HG03139 (cell line): ENCODE measurements around the gene HINT1.
"Not testable (repeated sequence)": the region's sequence is repeated elsewhere in the genome, so short reads cannot be mapped to it uniquely, and the experiment has no call there.

Experiments used
- ATAC-seq: cut with Tn5 transposase; IDR thresholded peaks from one replicate; pipeline ENCODE4 v1.9.1; 2021; ENCODE audit not compliant: unreplicated experiment

HINT1 gene

DNA sequence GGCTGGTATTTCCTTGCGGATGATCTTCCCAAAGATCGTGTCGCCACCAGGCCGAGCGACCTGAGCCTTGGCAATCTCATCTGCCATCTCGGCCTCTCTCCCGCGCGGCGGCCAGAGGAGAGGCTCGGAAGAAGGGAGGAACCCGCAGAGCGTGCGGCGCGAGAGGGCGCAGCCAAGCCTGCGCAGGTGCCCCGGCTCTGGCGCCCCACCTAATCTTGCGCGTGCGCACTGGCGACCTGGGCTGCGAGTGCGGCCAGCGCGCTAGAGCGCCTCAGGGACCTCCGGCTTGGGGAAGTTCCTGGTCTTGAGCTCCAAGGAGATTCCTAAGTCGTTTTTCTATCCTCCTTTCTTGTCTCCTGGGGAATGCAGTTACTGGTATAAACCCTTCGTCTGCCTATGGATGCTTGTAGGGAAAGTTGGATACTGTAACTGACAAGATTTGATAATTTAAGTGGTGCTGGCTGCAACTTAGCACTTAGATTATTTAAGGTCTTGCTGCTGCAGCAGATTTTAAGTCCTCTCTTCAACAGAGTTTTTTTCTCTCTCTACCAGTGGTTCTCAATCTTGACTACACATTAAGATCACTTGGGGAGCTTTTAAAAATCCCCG is at the start of gene HINT1:
Gene HINT1, minus strand, starts transcription at position 138 of the 609 bp plus-strand sequence. Its CDS starts 51 bp downstream, at position 87.
- ATAC-seq = peak; percentile 84

DNA sequence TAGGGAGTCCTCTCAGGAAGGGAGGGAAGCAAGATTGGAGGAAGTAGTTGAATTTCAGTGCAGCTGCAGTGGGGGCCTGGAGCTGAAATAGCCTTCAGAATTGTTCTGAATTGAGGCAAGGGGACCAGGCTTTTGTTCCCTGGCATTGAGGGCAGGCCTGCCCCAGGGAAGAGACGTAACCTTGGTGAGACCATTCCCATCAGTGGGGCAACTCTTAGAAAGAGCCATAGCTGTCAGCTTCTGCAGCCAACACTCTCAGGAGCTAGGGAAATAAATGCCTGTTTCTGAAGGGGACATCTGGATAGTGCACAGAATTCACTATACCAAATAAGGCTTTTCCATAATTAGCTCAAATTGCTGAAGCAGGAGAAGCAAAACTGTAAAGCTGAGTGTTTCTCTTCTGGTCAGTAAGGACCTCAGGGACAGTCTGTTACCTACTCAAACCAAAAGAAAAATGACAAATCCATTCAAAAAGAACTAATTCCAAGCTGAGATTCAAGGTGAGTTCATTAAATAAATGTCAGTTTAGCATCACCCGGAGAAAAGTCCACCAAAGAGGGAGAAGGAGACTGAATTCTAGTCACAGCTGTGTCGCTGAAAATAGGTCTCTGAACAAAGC is 49.7 kb upstream of the HINT1 start:
- no peak for ATAC-seq

DNA sequence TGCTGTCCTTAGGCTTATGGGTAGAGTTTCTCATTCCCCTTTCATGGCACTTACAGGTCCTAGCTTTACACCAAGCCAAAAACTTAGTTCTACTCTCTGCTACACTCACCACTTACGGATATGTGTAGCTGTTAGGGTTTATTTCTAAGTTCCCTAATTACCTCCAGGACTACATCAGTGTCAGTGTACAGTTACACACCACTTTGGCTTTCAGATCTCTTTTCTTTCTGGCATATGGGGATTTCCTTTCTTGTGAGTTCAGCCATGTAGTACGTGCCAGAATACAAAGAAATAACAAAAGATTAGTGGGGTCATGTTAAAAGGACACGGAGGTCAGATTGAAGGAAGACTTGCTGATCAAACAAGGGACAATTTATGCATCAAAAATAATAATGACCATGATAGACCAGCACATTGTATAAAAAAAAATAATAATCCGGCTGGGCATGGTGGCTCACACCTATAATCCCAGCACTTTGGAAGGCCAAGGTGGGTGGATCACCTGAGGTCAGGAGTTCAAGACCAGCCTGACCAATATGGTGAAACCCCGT is 47.5 kb upstream of the HINT1 start:
- ATAC-seq = no peak

DNA sequence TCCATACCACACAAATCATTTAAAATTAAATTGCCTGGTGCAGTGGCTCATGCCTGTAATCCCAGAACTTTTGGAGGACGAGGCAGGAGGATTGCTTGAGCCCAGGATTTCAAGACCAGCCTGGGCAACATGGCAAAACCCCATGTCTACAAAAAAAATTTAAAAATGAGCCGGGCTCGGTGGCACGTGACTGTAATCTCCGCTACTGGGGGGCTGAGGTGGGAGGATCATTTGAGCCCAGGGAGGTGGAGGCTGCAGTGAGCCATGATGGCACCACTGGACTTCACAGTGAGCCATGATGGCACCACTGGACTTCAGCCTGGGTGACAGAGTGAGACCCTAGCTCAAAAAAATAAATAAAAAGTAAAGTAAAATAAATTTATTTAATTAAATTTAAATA is 46.6 kb upstream of the HINT1 start:
- ATAC-seq = no peak

DNA sequence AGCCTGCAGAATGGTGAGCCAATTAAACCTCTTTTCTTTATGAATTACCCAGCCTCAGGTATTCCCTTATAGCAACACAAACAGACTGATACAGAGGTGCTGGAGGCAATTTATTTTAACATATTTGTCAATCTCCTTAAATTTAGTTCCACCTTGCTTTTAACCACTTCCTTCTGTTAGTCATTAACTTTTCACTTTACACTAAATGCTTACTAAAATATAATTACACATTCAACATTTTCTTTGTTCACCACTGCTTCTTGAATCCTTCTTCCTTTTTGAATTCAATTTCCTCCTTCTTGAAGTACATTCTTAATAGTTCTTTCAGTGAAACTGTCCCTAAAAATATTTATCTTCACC is 45.1 kb upstream of the HINT1 start:
- no peak for ATAC-seq

DNA sequence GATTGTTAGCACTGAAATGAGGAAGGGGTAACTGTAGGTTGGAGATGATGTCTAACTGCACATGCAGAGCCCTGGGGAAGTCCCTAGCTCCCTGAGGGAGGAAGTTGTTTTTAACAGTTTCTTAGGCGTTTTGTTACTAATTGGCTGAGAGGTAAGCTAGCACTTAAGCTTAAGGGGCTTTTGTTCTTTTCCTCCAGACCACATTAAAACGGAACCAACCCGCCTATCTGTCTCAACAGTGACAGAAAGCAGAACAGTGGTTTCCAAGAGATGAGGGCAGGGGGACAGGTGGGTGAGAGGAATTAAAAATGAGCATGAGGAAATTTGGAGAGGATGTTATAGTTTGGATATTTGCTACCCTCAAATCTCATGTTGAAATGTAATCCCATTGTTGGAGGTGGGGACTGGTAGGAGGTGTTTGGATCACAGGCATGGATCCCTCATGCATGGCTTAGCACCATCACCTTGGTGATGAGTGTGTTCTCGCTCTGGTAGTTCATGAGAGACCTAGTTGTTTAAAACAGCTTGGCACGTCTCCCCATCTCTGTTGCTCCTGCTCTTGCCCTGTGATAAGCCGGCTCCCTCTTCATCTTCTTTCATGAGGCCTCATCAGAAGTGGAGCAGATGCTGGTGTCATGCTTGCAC is 44.6 kb upstream of the HINT1 start:
- peak; percentile 82 for ATAC-seq

DNA sequence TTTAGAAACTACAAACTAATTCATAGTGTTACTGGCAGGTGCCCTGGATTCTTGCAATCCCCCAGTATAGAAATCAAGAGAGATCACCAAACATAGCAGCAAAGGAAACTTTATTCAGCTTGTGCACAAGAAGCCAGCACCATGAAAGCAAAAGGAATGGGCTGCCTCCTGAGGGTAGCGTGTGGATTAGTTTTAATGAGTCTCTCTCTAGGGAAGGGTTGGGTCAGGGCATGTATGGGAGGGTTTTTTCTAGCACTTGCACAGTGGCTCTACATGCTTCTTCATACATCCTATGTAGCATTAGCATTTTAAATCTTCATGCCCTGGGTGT is 44.1 kb upstream of the HINT1 start:
- ATAC-seq = no peak

DNA sequence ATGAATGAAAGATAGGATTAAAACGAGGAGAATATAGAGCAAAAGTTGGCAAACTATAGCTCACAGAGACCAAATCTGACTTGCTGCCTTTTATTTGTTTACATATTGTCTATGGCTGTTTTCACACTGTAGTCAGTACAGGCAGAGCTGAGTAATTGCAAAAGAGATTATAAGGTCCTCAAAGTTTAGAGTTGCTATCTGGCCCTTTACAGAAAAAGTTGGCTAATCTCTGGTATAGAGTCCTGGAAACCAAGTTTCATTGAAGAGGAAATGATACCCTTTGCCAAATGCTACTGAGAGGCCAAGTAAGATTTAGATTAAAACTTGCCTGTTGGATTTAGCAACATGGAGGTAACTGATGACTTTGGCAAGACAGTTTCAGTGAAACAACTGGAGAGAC is 41.7 kb upstream of the HINT1 start:
- ATAC-seq = no peak

DNA sequence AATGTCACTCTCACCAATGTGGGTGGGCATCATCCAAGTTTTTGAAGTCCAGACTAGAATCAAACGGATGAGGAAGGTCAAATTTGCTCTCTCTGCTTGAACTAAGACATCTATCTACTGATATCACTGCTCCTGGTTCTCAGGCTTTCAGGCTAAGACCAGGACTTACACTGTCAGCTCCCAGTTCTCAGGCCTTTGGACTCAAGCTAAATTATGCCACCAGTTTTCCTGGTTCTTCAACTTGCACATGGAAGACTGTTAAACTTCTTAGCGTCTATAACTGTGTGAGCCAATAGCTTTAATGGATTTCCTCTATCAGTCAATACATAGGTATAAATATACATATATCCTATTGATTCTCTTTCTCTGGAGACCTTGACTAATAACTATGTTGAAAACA is 41.0 kb upstream of the HINT1 start:
- no peak for ATAC-seq

DNA sequence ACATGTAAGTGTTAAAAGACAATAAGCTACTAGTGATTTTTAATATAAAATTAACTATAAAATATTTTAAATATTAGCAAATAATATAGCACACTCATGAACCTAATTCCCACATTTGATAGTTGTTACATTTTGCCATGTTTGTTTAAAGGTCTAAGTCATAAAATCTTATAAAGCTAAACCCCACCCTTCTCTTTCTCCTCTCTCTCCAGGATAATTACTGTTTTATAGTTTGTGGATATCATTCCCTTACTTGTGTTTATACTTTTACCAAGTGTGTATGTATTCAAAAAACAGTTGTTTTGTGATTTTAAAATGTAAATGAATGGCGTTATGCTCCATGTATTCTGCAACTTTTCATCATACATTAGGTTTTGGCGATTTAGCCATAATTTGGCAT is 39.9 kb upstream of the HINT1 start:
- no peak for ATAC-seq

DNA sequence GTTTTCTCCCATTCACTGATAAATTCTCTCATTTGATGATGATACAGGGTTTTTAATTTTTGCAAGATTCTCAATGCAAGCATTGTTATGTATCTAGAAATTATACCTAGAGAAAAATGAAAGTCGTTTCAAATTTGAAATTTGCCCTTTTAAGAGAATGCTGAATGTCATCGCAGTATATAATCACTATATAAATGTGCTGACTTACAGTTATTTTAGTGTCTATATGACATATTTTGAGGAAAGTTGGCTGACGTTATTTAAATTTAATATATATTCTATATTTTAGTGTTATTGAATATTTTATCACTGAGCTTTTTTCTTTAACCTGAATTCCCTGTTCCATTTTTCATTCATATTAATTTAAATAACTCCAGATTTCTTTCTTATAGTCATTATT is 35.5 kb upstream of the HINT1 start:
- no peak for ATAC-seq

DNA sequence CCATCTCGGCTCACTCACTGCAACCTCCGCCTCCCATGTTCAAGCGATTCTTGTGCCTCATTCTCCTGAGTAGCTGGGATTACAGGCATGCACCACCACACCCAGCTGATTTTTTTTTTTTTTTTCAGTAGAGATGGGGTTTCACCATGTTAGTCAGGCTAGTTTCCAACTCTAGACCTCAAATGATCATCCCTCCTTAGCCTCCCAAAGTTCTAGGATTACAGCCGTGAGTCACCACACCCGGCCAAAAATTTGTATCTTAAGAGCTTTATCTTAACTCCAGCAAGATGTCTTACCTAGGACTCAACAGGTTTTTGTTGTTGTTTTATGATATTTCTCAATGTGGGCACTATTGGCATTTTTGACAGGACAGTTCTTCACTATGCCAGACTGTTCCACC is 33.6 kb upstream of the HINT1 start:
- no peak for ATAC-seq

DNA sequence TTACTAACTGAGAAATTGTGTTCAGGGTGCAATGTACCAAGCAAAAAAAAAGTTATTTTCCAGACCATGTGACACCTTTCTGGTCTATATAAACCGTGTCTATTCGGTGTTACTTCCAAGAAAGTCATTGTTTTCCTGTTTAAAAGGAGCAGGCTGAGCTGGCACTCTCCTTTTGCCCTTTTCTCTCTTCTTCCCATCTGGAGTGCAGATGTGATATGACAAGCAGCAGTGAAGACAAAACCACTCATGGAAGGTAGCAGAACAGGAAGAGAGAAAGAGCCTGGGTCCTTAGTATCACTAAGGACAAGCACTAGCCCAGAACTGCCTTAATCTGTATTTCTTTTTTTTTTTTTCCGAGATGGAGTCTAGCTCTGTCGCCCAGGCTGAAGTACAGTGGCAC is 31.3 kb upstream of the HINT1 start:
- no peak for ATAC-seq

DNA sequence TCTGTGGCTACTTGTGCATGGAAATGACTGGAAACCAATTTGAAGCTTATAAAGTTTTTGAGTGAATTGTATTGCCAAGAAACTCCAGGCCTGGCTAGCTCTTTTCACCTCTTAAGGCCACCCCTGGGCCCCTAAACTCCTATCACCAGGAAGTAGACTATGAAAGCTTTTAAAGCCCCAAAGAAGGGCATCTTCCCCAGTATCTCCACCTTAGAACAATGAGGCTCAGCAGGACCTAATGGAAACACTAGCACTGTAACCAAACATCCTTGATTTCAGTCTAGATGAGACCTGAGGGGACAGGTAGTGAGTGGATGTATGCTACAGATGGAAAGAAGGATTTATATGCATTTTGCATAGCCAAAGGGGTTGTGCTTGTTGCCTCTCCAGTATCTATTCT is 30.6 kb upstream of the HINT1 start:
- no peak for ATAC-seq

DNA sequence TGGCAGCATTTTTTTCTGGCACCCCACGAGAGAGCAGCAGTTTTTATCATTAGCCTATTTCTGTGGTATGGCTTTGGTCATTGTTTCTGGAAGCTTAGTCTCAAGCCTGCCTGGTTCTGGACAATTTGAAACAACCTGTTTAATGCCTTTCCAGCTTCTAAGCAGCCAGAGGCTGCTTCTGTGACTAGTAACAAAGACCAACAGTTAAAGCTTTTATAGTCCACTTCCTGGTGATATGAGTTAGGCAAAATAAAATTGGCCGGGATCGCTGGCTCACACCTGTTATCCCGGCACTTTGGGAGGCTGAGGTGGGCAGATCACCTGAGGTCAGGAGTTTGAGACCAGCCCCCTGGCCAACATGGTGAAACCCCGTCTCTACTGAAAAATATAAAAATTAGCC is 29.7 kb upstream of the HINT1 start:
- ATAC-seq = no peak

DNA sequence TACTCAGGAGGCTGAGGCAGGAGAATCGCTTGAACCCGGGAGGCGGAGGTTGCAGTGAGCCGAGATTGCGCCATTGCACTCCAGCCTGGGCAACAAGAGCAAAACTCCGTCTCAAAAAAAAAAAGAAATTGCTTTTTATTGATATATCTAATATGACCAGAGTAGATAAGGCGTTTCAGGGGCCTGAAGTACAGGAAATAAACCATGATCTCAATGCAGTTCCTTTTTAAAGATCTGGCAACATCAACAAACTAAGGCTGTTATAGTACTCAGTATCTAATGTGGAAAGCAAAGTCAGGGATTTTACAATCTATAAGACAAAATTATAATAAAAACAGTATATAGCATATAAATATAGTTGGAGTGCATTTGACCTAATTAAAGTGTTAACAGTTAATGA is 28.8 kb upstream of the HINT1 start:
- not testable (repeated sequence) for ATAC-seq

DNA sequence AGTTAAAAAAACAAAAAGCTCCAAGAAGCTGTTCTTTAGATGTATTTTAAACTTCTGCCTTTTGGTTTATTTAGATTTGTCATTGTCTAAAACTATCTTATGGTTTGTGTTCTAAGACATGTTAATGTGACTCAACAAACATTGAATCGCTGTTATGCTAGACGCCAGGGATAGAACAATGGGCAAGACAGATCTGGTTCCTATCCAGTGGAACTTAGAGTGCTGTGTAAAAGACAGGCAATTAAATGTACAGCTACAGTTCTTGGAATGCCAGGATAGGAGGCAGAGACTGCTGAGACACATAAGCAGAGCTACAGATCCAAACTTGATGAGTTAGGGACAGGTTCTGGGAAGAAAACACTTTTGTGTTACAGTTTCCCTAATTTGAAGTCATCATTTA is 28.1 kb upstream of the HINT1 start:
- no peak for ATAC-seq

DNA sequence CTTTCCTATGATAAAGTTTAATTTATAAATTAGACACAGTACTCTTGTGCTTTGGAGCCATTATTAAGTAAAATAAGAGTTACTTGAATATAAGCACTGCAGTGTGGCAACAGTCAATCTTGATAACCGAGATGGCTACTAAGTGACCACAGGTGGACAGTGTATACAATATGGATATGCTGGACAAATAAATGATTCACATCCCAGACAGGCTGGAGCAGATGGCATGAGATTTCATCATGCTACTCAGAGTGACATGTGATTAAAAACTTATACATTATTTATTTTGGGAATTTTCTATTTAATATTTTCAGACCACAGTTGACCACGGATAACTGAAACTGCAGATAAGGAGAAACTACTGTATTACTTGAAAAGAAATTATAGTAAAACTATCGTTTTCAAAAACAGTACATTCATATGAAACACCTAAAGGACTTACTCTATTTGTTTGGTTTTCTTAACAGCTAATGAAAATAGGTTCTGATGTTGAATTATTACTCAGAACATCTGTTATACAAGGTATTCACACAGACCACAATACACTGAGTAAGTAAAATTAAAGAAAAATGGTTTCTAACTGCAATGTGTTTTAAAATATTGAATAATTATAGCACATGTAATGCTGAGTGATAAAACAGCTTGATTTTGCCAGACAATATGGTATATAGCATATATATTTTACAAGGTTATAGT is 21.7 kb upstream of the HINT1 start:
- ATAC-seq = no peak

DNA sequence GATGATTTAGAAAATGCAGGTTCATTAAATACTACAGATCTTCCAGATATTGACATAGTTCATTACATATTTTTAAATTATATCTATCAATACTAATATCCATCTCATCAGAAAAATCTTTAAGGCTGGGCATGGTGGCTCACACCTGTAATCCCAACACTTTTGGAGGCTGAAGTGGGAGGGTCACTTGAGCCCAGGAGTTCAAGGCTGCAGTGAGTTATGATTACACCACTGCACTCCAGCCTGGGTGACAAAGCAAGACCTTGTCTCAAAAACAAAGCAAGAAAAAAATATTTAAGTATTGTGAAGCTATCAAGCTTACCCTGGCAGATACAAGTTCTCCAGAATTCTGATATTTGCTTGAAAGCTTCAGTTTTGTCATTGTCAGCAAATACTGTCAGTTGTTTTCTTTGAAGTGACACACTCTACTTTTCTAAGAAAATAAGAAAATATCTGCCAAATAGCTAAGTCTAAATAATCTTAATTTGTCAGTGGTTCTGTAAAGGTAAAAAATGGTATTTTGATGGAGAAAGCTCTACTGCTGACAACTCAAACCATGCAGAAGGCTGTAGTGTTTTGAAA is 20.6 kb upstream of the HINT1 start:
- ATAC-seq = no peak

DNA sequence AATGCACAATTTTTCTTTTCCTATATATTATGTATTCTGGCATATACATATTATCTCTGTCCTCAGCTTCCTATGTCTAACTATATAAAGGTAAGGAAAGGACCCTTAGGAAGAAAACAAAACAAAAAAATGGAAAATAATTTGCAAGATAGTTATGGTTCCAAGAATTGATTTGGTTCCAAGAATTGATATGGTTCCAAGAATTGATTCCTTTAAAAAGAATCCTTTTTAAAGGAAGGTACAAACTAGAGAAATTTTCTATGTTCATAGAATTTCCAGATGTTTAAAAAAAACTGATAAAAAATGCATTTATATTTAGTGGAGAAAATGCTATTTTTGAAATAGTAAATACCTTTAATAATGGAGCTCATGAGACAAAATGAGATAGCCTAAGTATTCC is 17.8 kb upstream of the HINT1 start:
- ATAC-seq = no peak

DNA sequence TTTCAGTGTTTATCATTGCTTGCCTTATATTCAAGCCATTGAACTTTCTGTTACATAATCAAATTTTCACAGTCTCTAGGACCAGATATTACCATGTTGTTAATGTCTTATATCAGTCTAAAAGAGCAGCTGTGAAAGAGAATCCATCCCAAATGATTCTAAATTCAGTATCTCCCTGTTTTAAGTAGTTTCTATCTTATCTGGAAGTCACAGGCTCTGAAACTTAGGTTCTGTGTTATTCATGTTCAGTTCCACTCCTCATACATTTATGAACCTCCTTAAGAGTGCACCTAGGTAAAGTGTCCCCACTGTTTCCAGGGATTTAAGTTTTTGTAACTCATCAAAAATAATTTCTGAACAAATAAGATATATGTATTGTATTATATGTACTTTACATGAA is 15.4 kb upstream of the HINT1 start:
- ATAC-seq = no peak
